ENCODE measurements around the gene LDLRAD3. TPM values are rescaled to one million over a fixed set of nuclear protein-coding genes. Genes with fewer than 3 reads are reported as not detected.

LDLRAD3 gene
- total RNA-seq, 3 donors from 2014 or later = 1.0 to 8.1 (median 2.0) TPM

GRCh38 chr11:35950082-35950481 lies 6.2 kb downstream of the LDLRAD3 start:
- TF ChIP-seq CTCF (IDR thresholded peaks at IDR 0.05) = no peak
- no peaks in the 10 kb centered on the region for H3K9me3 ChIP-seq
- intact Hi-C loops (cut with DNase I, micrococcal nuclease) = no loop called here
- H3K4me1 ChIP-seq (ENCODE audit: low read depth) = no peaks in the 10 kb centered on the region
- H3K4me3 ChIP-seq = no peak overlapping the region
- no peaks in the 10 kb centered on the region for H3K36me3 ChIP-seq (ENCODE audit: low read depth)
- ATAC-seq = no peak
- DNase-seq = no peak

GRCh38 chr11:35951680-35952079 lies 7.8 kb downstream of the LDLRAD3 start:
- Histone ChIP-seq H3K9me3 (no peaks in the 10 kb centered on the region), H3K36me3 (ENCODE audit: low read depth) (no peaks in the 10 kb centered on the region), H3K4me1 (ENCODE audit: low read depth) (no peaks in the 10 kb centered on the region), H3K4me3 (no peak overlapping the region)
- DNase-seq (no peak), ATAC-seq (no peak)
- intact Hi-C loops (cut with DNase I, micrococcal nuclease) = no loop called here
- no peak for TF ChIP-seq CTCF (IDR thresholded peaks at IDR 0.05)

GRCh38 chr11:35953081-35953760 lies 9.4 kb downstream of the LDLRAD3 start:
- TF ChIP-seq CTCF (IDR thresholded peaks at IDR 0.05) = no peak
- Histone ChIP-seq H3K9me3 (no peaks in the 10 kb centered on the region), H3K4me1 (ENCODE audit: low read depth) (no peaks in the 10 kb centered on the region), H3K36me3 (ENCODE audit: low read depth) (no peaks in the 10 kb centered on the region), H3K4me3 (no peak overlapping the region)
- no peak for DNase-seq
- no peak for ATAC-seq
- intact Hi-C loops (cut with DNase I, micrococcal nuclease) = no loop called here

- ATAC-seq = no peak
- no peak for TF ChIP-seq CTCF (IDR thresholded peaks at IDR 0.05)
- Histone ChIP-seq H3K9me3 (no peaks in the 10 kb centered on the region), H3K4me3 (no peak overlapping the region), H3K36me3 (ENCODE audit: low read depth) (no peaks in the 10 kb centered on the region), H3K4me1 (ENCODE audit: low read depth) (no peaks in the 10 kb centered on the region)
- no peak for DNase-seq
- intact Hi-C loops (cut with DNase I, micrococcal nuclease) = no loop called here
These were observed 10.3 kb downstream of the LDLRAD3 start for GRCh38 chr11:35954205-35954604.

GRCh38 chr11:35955636-35956035 lies 11.8 kb downstream of the LDLRAD3 start:
- H3K4me1 ChIP-seq (ENCODE audit: low read depth) = no peaks in the 10 kb centered on the region
- no peaks in the 10 kb centered on the region for H3K9me3 ChIP-seq
- DNase-seq (no peak), ATAC-seq (no peak)
- no peaks in the 10 kb centered on the region for H3K36me3 ChIP-seq (ENCODE audit: low read depth)
- no peak for TF ChIP-seq CTCF (IDR thresholded peaks at IDR 0.05)
- H3K4me3 ChIP-seq = no peak overlapping the region
- intact Hi-C loops (cut with DNase I, micrococcal nuclease) = no loop called here
